NK-92 (cell line): Measurements from ENCODE around the gene POLE2.
"Not testable (repeated sequence)": the region's sequence is repeated elsewhere in the genome, so short reads cannot be mapped to it uniquely, and the experiment has no call there.

ENCODE experiments used
- DNase-seq: peaks from one replicate; lab custom pipeline; 2025; ENCODE audit not compliant: unreplicated experiment; lab: John Stamatoyannopoulos, UW

The POLE2 gene

DNA sequence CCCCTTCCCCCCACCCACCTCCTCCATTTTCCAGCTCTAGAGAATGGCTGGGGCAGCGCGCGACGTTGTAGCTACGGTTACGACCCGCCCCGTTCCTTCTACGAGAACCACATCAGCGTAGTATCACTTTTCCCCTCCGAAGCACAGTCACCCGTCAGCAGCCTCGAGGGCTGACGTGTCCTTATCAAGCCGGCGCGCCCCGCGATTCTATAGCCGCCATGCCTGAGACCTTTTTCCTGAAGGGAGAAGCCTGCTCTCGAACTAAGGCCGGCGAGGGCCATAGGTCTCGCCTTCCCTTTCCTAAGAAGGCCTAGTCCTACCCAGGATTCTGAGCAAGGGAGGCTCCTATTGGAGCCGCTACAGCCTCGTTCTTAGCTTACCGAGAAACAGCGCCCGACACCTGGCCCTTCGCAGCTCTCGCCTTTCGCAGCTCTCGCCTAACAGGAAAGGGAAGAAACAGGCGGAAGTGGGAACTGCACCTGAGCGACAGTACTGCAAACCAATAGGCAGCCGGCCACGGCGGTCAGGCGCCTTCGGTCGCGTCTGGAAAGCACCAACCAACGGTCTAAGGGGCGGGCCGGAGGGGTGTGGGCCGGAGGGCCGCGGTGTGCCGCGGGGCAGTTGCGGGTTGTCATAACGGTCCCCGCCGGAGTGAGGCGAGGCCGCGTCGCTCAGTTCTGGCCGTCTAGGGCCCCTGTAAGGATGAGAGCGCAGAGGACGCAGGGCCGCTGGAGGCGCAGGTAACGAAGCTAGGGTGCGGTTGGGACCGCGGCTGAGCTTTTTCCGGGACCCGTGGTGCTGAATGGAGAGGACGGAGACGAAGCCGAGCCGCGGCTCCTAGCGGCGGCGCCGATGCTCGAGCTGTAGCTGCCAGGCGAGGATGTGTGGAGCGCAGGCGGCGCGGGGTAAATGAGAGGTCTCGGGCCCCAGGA, 67.6 kb downstream of the POLE2 start, which contains the start of the genes MGAT2 and RPL36AL:
TSS of gene MGAT2 (plus strand) at position 618 of the 932 bp plus-strand sequence. CDS start 470 bp downstream, outside the sequence.
TSS of gene RPL36AL (minus strand) at position 445 of the 932 bp plus-strand sequence. CDS start 1,522 bp downstream, outside the sequence.
- peak; percentile 61 for DNase-seq

DNA sequence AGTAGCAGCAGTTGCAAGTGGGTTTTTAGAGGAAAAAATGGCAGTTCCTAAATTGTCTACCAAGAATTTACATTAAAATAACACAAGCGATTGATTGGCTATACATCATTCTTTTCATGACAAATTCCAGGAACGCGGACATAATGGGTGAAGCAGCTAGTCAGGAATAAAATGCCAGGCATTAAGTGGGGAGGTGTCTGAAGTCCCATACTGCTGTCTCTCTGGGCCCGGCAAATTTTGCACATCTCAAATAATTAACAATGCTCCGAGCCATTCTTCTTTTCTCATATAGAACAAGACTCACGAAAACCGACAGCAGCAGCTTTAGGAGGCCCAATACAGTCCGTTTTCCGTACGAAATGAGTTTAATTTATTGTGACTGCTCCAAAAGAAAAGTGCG, 68.3 kb downstream of the POLE2 start:
- DNase-seq: no peak

DNA sequence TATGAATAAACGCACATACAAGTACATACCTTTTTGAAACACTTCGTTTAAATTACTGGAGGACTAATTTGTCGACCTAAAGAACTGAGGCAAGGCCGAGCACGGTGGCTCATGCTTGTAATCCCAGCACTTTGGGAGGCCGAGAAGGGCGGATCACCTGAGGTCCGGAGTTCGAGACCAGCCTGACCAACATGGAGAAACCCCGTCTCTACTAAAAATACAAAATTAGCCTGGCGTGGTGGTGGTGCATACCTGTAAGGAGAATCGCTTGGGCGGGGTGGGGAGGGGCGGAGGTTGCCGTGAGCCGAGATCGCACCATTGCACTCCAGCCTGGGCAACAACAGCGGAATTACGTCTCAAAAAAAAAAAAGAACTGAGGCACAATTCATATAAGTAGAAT, 68.7 kb downstream of the POLE2 start:
- DNase-seq: not testable (repeated sequence)

DNA sequence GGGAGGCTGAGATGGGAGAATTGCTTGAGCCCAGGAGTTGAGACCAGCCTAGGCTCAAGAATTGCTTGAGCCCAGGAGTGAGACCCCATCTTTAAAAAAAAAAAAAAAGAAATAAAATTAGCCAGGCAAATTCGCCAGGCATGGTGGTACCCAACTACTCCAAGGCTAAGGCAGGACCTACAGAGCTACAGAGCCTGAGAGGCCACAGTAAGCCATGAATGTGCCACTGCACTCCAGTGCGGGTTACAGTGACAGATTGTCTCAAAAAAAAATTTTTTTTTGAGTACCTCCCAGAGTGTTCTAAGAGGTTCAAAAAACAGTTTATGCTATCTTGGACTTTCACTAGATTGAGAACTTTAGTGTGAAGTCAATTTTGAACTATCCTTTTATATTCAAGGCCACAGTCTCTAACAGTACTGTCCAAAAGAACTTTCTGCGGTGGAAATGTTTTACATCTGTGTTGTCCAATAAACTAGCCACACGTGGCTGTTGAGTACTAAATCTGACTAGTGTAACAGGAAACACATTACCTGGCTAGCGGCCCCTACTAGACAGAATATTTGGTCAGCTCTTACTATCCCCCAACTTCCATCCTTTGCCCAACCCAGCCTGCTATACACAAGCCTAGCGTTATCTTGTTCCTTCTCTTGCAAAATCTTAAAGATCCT, 70.0 kb downstream of the POLE2 start:
- no peak for DNase-seq

DNA sequence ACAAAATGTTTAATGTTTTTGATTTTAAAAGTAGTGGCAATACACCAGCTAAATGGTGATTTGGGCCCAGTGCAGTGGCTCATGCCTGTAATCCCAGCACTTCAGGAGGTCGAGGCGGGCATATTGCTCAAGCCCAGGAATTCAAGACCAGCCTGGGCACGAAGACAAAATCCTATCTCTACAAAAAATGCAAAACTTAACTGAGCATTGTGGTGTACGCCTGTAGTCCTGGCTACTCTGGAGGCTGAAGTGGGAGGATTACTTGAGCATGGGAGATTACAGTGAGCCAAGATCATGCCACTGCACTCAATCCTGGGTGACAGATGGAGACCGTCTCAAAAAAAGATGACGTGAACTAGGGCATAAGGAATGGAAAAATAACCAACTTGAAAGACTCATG, 72.2 kb downstream of the POLE2 start:
- DNase-seq: no peak

- DNase-seq: no peak
Observed at GRCh38 chr14:49614196-49614595, 73.8 kb downstream of the POLE2 start.

GRCh38 chr14:49612671-49613070, 75.3 kb downstream of the POLE2 start:
- no peak for DNase-seq

GRCh38 chr14:49612251-49612650, 75.8 kb downstream of the POLE2 start:
- no peak for DNase-seq

DNA sequence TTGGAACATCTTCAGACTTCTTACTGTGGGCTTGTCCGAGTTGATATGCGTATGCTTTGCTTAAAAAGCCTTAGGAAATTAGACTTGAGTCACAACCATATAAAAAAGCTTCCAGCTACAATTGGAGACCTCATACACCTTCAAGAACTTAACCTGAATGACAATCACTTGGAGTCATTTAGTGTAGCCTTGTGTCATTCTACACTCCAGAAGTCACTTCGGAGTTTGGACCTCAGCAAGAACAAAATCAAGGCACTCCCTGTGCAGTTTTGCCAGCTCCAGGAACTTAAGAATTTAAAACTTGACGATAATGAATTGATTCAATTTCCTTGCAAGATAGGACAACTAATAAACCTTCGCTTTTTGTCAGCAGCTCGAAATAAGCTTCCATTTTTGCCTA, 80.4 kb downstream of the POLE2 start:
- no peak for DNase-seq

DNA sequence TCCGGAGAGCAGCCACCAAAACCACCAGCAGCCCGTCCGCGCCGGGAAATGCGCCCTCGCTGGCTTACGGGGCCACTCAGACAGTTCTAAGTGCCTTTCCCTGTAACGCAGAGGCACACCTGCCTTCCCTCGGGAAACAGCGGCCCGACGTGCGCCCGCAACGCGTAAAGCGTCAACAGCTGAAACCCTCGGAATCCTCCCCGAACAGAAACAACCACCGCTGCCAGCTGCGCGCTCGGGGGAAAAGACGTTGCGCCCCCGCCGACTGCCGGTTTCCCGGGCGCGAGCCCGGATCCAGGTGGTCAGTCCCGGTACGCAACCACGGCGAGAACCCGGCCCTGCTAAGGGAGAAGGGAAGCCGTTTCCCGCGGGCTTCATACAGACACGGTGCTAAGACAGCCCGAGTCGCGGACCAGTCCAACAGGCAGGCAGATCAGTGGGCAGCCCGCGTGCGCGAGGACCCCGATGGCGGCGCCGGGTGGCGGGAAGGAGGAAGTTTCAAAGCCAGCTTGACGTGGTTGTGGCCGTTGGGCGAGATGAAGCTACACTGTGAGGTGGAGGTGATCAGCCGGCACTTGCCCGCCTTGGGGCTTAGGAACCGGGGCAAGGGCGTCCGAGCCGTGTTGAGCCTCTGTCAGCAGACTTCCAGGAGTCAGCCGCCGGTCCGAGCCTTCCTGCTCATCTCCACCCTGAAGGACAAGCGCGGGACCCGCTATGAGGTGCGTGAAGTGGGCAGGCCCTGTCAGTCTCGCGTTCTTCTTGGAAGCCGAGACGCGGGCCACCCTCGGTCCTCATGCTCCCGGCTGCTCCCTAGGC, 89.3 kb downstream of the POLE2 start, which contains the start of gene LRR1:
TSS of gene LRR1 (plus strand) at position 456 of the 816 bp plus-strand sequence. CDS start at position 537, 81 bp downstream.
- no peak for DNase-seq

GRCh38 chr14:49598189-49598484, 89.9 kb downstream of the POLE2 start:
- DNase-seq: no peak

- DNase-seq: no peak
Observed at GRCh38 chr14:49594347-49595091, 93.5 kb downstream of the POLE2 start.
